K562 (cell line): ENCODE data around the gene CACNA2D3. TPM values are rescaled to one million over a fixed set of nuclear protein-coding genes. Genes with fewer than 3 reads are reported as not detected.

ENCODE experiments used
- ATAC-seq: fragments of 200-7000 bp; cut with Tn5 transposase; 3 replicates; pipeline ENCODE4 v1.9.1; 2020; ENCODE audit warnings: moderate library complexity
- BruUV-seq: library from RNA; stranded (reverse); fragments of 400-500 nt; replicated peaks from 2 replicates; lab custom pipeline; 2021; lab: Mats Ljungman, UMichigan
- CTCF ChIA-PET: fragments of 300-600 bp; formaldehyde crosslinking; extraction: SDS; loops from one replicate; lab custom pipeline; 2021; ENCODE audit warnings: low intra/inter-chr PET ratio; lab: Yijun Ruan, JAX
- POLR2A ChIA-PET: fragments of 300-600, 350-650 bp; sonication (Branson Sonifier 250); formaldehyde crosslinking; extraction: SDS; loops from one replicate; lab custom pipeline; 2021; ENCODE audit warnings: antibody characterized with exemption, inconsistent platforms; lab: Yijun Ruan, JAX
- DNase-seq, 4 experiments: peaks; one replicate each; pipeline versions ENCODE4 v3.0.0 to v3.0.0-alpha.2; 2011 to 2018; ENCODE audit warnings: low spot score in 3 of 4, mixed read lengths in 3 of 4; ENCODE audit errors: extremely low read depth in 1 of 4
- FAIRE-seq: peaks from 2 replicates; lab custom pipeline; 2011; peaks lifted over from hg19 to GRCh38; lab: Jason Lieb, UNC
- H2AFZ ChIP-seq: 2 replicates; pipeline ENCODE4 v1.6.0; 2011; ENCODE audit warnings: low read depth, low read length, control low read depth, inconsistent platforms
- H3K27ac ChIP-seq: fragments of 200-600 bp; 3 replicates; pipeline ENCODE4 v1.8.0; 2011; ENCODE audit warnings: low read depth, mild to moderate bottlenecking, control low read depth, inconsistent platforms, low read length, moderate library complexity, mixed read lengths; ENCODE audit errors: extremely low read depth
- H3K27me3 ChIP-seq, 2 experiments: fragments of 300-600 bp in 1 of 2; 2 replicates in 1 of 2; 3 replicates in 1 of 2; pipeline versions ENCODE4 v1.6.0 to v1.8.0; 2011; ENCODE audit warnings: inconsistent platforms in 2 of 2, low read length in 2 of 2, mild to moderate bottlenecking in 1 of 2, mixed read lengths in 1 of 2, moderate library complexity in 1 of 2; ENCODE audit not compliant: control insufficient read depth in 2 of 2, insufficient read depth in 2 of 2
- H3K36me3 ChIP-seq: fragments of 300-600 bp; 3 replicates; pipeline ENCODE4 v1.8.0; 2011; ENCODE audit warnings: mild to moderate bottlenecking, low read length, inconsistent platforms; ENCODE audit not compliant: control insufficient read depth, insufficient read depth
- H3K4me1 ChIP-seq, 2 experiments: fragments of 200-600 bp in 1 of 2; replicated peaks in 1 of 2; 2 replicates in 1 of 2; 3 replicates in 1 of 2; pipeline versions ENCODE4 v1.5.1 to v1.8.0; 2011; ENCODE audit warnings: inconsistent platforms in 2 of 2, low read length in 2 of 2, mild to moderate bottlenecking in 1 of 2, mixed read lengths in 1 of 2, moderate library complexity in 1 of 2; ENCODE audit not compliant: control insufficient read depth in 2 of 2, insufficient read depth in 2 of 2
- H3K4me2 ChIP-seq: 2 replicates; pipeline ENCODE4 v1.6.1; 2011; ENCODE audit warnings: low read length, control low read depth, inconsistent platforms, mixed read lengths; ENCODE audit not compliant: insufficient read depth
- H3K4me3 ChIP-seq: fragments of 200-600 bp; sonication (generic), shearing (Covaris generic); 2 replicates; pipeline ENCODE4 v1.5.1; 2016; ENCODE audit warnings: control low read depth, inconsistent platforms
- H3K79me2 ChIP-seq: fragments of 200-600 bp; 3 replicates; pipeline ENCODE4 v1.8.0; 2011; ENCODE audit warnings: low read length, inconsistent platforms; ENCODE audit not compliant: control insufficient read depth, insufficient read depth
- H3K9ac ChIP-seq, 2 experiments: 2 replicates each; pipeline versions ENCODE4 v1.6.0 to v1.6.1; 2011; ENCODE audit warnings: low read depth in 2 of 2, low read length in 2 of 2, control low read depth in 1 of 2, inconsistent platforms in 1 of 2, mild to moderate bottlenecking in 1 of 2, mixed read lengths in 1 of 2; ENCODE audit not compliant: insufficient read depth in 1 of 2
- H3K9me1 ChIP-seq: one replicate; pipeline ENCODE4 v1.6.0; 2011; ENCODE audit warnings: inconsistent platforms, mild to moderate bottlenecking, low read length, moderate library complexity; ENCODE audit not compliant: control insufficient read depth, insufficient read depth
- H3K9me3 ChIP-seq: replicated peaks from 2 replicates; pipeline ENCODE4 v1.5.1; 2011; ENCODE audit warnings: low read depth, low read length, inconsistent platforms; ENCODE audit not compliant: control insufficient read depth, insufficient read depth
- H4K20me1 ChIP-seq: replicated peaks from 2 replicates; pipeline ENCODE4 v1.6.1; 2011; ENCODE audit warnings: low read length, inconsistent platforms, mixed read lengths; ENCODE audit not compliant: control insufficient read depth, insufficient read depth
- BRF1 ChIP-seq: IDR thresholded peaks from 3 replicates; pipeline ENCODE4 v1.6.1; 2011; ENCODE audit warnings: borderline replicate concordance, mild to moderate bottlenecking; ENCODE audit not compliant: insufficient read length; ENCODE audit errors: extremely low read depth
- CC2D1A ChIP-seq: fragments of 450-650 bp; IDR thresholded peaks from 2 replicates; pipeline ENCODE4 v1.6.1; 2017; ENCODE audit warnings: mild to moderate bottlenecking
- CXXC5 ChIP-seq: fragments of 250-450 bp; sonication (Bioruptor Pico); IDR thresholded peaks from 2 replicates; pipeline ENCODE4 v1.8.0; 2022; ENCODE audit warnings: inconsistent platforms, mild to moderate bottlenecking, moderate library complexity
- KDM1A ChIP-seq, 2 experiments: fragments of 450-650 bp; IDR thresholded peaks; 2 replicates each; pipeline ENCODE4 v1.6.1; 2016; ENCODE audit warnings: mild to moderate bottlenecking in 2 of 2
- KDM4B ChIP-seq, 2 experiments: fragments of 450-650 bp in 1 of 2; sonication (generic) in 1 of 2; IDR thresholded peaks; 2 replicates each; pipeline ENCODE4 v1.6.1; 2016 to 2017; ENCODE audit warnings: borderline replicate concordance in 2 of 2, antibody characterized with exemption in 1 of 2, low read depth in 1 of 2, mild to moderate bottlenecking in 1 of 2
- KDM5B ChIP-seq: fragments of 200-600 bp; sonication (generic); IDR thresholded peaks from 2 replicates; pipeline ENCODE4 v1.6.1; 2012; ENCODE audit warnings: low read depth, mild to moderate bottlenecking, moderate library complexity, low read length, control low read depth, inconsistent platforms; ENCODE audit not compliant: insufficient replicate concordance
- MLLT1 ChIP-seq, 2 experiments: fragments of 450-650 bp; IDR thresholded peaks; 2 replicates each; pipeline ENCODE4 v1.6.1; 2016
- NR0B1 ChIP-seq: fragments of 450-650 bp; IDR thresholded peaks from one replicate; pipeline ENCODE4 v1.6.1; 2018; ENCODE audit warnings: mild to moderate bottlenecking, moderate library complexity; ENCODE audit not compliant: partially characterized antibody
- NRF1 ChIP-seq, 2 experiments: fragments of 450-650 bp; IDR thresholded peaks in 1 of 2; conservative IDR thresholded peaks in 1 of 2; 2 replicates each; pipeline ENCODE4 v1.6.1; 2014; ENCODE audit warnings: mild to moderate bottlenecking in 2 of 2
- POLR2A ChIP-seq: fragments of 450-650 bp; conservative IDR thresholded peaks from 2 replicates; pipeline ENCODE4 v1.6.1; 2016
- SAFB2 ChIP-seq: fragments of 200-400 bp; formaldehyde crosslinking; IDR thresholded peaks from 2 replicates; pipeline ENCODE4 v1.6.1; 2018; ENCODE audit warnings: borderline replicate concordance, low read length, low read depth, moderate library complexity; ENCODE audit not compliant: severe bottlenecking
- ZBTB8A ChIP-seq: fragments of 450-650 bp; IDR thresholded peaks from 2 replicates; pipeline ENCODE4 v1.6.1; 2018; ENCODE audit warnings: mild to moderate bottlenecking, moderate library complexity; ENCODE audit not compliant: partially characterized antibody
- ZC3H8 ChIP-seq: fragments of 450-650 bp; IDR thresholded peaks from 2 replicates; pipeline ENCODE4 v1.6.1; 2017
- ZNF282 ChIP-seq: sonication (generic); formaldehyde crosslinking; IDR thresholded peaks from 2 replicates; pipeline ENCODE4 v1.8.1; 2023; ENCODE audit warnings: missing genetic modification reagents
- WGBS: fragments of 100-300 bp; shearing (Covaris generic); methylation state at CpG from one replicate; pipeline ENCODE4 v1.1.6; 2016; ENCODE audit warnings: low coverage, mixed read lengths; ENCODE audit not compliant: insufficient coverage; ENCODE audit errors: missing lambda C conversion rate; 5-methylcytosine and 5-hydroxymethylcytosine counted together
- in situ Hi-C: fragments of 300-500 bp; cut with MboI; formaldehyde crosslinking; loops from 4 replicates; pipeline ENCODE4 v1.15.0; 2018; ENCODE audit warnings: inconsistent platforms, mixed read lengths
- intact Hi-C: fragments of 100-400 bp; cut with micrococcal nuclease; formaldehyde crosslinking; loops from 2 replicates; pipeline ENCODE4 v1.14.2; 2022
- polyA plus RNA-seq, 8 experiments: library from polyadenylated mRNA; depleted of rRNA in 4 of 8; stranded (reverse) in 5 of 8; unstranded in 3 of 8; fragments of >200 nt; fragmentation: Nextera tagmentation in 2 of 8; fragmentation: Illumina TruSeq in 1 of 8; extraction: Ambion mirVana in 2 of 8; extraction: Trizol in 1 of 8; gene quantifications; 2 replicates each; pipeline versions ENCODE4 v1.2.1 to v1.2.3, GENCODE V29; 2011 to 2014; ENCODE audit warnings: inconsistent platforms in 1 of 8, missing spikeins in 1 of 8
- total RNA-seq, 7 experiments: library from RNA; depleted of rRNA in 6 of 7; stranded (reverse); fragments of >200 nt in 6 of 7; fragmentation: Illumina TruSeq in 2 of 7; extraction: Trizol in 2 of 7; gene quantifications; 2 replicates each; pipeline versions ENCODE4 v1.2.1 to v1.2.3, GENCODE V29; 2011 to 2021; ENCODE audit warnings: low replicate concordance in 1 of 7
- TF ChIP-seq, protein P1 (sequence below): sonication (generic); formaldehyde crosslinking; IDR thresholded peaks from 2 replicates; pipeline ENCODE4 v1.8.0; 2023; ENCODE audit warnings: missing genetic modification reagents, mild to moderate bottlenecking, borderline replicate concordance

The CACNA2D3 gene
- total and polyA plus RNA-seq, 9 of the 15 experiments (the other 6 are each of a cell fraction or from before 2014, with no cell fraction given): 0.01 TPM; not detected in 8

GRCh38 chr3:54859184-54859583 is 736.8 kb downstream of the CACNA2D3 start:
- Histone ChIP-seq H3K9me3 (no peaks in the 10 kb centered on the region), H3K27me3 (peaks cover 0 to 2% of the 10 kb centered on the region in 2 experiments; a peak in 2 of 5 replicates), H3K36me3 (no peaks in the 10 kb centered on the region), H3K9me1 (no peaks in the 10 kb centered on the region), H3K4me1 (no peaks in the 10 kb centered on the region; a peak in 1 of 5 replicates), H2AFZ (no peak overlapping the region), H3K9ac (no peak overlapping the region), H3K79me2 (no peaks in the 10 kb centered on the region), H3K4me3 (no peak overlapping the region), H3K27ac (no peak overlapping the region), H4K20me1 (no peaks in the 10 kb centered on the region), H3K4me2 (no peak overlapping the region)
- CTCF ChIA-PET: no interaction called here
- BruUV-seq: no TSS peak
- intact Hi-C loops: no loop called here
- POLR2A ChIA-PET: no interaction called here
- in situ Hi-C loops: no loop called here
- DNase-seq: no peak
- 0% methylated on average over 2 of the region's 3 CpGs for WGBS
- FAIRE-seq: no peak
- ATAC-seq: no peak
- TF ChIP-seq BRF1 (no peak), CXXC5 (CRISPR knock-in tag) (no peak), ZBTB8A (no peak), SAFB2 (no peak), NRF1 (conservative IDR thresholded peaks at IDR 0.05 in 1 of 2, IDR thresholded peaks at IDR 0.05 in 1 of 2) (no peak), NR0B1 (no peak), ZC3H8 (no peak), CC2D1A (no peak), KDM5B (no peak), POLR2A (no peak), MLLT1 (IDR thresholded peaks at IDR 0.05) (no peak), KDM1A (IDR thresholded peaks at IDR 0.05) (no peak), ZNF282 (no peak), KDM4B (IDR thresholded peaks at IDR 0.05; ENCODE audit: borderline replicate concordance in 2 of 2, low read depth in 1 of 2) (no peak)
- TF ChIP-seq, protein P1, sequence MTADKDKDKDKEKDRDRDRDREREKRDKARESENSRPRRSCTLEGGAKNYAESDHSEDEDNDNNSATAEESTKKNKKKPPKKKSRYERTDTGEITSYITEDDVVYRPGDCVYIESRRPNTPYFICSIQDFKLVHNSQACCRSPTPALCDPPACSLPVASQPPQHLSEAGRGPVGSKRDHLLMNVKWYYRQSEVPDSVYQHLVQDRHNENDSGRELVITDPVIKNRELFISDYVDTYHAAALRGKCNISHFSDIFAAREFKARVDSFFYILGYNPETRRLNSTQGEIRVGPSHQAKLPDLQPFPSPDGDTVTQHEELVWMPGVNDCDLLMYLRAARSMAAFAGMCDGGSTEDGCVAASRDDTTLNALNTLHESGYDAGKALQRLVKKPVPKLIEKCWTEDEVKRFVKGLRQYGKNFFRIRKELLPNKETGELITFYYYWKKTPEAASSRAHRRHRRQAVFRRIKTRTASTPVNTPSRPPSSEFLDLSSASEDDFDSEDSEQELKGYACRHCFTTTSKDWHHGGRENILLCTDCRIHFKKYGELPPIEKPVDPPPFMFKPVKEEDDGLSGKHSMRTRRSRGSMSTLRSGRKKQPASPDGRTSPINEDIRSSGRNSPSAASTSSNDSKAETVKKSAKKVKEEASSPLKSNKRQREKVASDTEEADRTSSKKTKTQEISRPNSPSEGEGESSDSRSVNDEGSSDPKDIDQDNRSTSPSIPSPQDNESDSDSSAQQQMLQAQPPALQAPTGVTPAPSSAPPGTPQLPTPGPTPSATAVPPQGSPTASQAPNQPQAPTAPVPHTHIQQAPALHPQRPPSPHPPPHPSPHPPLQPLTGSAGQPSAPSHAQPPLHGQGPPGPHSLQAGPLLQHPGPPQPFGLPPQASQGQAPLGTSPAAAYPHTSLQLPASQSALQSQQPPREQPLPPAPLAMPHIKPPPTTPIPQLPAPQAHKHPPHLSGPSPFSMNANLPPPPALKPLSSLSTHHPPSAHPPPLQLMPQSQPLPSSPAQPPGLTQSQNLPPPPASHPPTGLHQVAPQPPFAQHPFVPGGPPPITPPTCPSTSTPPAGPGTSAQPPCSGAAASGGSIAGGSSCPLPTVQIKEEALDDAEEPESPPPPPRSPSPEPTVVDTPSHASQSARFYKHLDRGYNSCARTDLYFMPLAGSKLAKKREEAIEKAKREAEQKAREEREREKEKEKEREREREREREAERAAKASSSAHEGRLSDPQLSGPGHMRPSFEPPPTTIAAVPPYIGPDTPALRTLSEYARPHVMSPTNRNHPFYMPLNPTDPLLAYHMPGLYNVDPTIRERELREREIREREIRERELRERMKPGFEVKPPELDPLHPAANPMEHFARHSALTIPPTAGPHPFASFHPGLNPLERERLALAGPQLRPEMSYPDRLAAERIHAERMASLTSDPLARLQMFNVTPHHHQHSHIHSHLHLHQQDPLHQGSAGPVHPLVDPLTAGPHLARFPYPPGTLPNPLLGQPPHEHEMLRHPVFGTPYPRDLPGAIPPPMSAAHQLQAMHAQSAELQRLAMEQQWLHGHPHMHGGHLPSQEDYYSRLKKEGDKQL: no peak
